OCI-LY3 (cell line): ENCODE data around the gene TMEM14B.

Experiments
- EZH2phosphoT487 ChIP-seq: fragments of 200-600 bp; shearing (Covaris generic); IDR thresholded peaks from 2 replicates; pipeline ENCODE4 v1.6.1; 2018; ENCODE audit warnings: antibody characterized with exemption, mixed run types, low read depth
- TF ChIP-seq, protein P1 (sequence below): fragments of 200-600, 300-600 bp; sonication (generic); IDR thresholded peaks from 2 replicates; pipeline ENCODE4 v1.5.1; 2014; ENCODE audit warnings: antibody characterized with exemption, low read length, low read depth

DNA sequence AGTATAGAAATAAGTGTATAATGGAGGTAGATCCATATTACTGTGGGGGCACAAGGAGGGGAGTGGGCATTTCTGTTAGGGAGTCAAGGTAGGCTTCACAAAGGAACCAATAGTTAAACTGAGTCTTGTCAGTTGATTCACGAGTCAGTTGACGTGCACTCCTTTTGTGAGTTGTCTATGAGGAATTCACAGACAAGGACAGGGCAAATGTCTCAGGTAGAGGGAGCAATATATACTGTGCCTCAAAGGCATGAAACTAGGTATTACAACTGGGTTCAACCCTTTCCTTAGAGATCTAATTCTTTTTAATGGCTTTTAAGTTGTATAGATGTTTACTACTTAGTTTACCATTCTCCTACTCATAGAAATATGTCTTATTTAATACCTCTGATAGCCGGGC is 13.7 kb upstream of the TMEM14B start:
- TF ChIP-seq, protein P1, sequence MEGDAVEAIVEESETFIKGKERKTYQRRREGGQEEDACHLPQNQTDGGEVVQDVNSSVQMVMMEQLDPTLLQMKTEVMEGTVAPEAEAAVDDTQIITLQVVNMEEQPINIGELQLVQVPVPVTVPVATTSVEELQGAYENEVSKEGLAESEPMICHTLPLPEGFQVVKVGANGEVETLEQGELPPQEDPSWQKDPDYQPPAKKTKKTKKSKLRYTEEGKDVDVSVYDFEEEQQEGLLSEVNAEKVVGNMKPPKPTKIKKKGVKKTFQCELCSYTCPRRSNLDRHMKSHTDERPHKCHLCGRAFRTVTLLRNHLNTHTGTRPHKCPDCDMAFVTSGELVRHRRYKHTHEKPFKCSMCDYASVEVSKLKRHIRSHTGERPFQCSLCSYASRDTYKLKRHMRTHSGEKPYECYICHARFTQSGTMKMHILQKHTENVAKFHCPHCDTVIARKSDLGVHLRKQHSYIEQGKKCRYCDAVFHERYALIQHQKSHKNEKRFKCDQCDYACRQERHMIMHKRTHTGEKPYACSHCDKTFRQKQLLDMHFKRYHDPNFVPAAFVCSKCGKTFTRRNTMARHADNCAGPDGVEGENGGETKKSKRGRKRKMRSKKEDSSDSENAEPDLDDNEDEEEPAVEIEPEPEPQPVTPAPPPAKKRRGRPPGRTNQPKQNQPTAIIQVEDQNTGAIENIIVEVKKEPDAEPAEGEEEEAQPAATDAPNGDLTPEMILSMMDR: no peak
- TF ChIP-seq EZH2phosphoT487: no peak
